ENCODE results near the gene MMP27. TPM values are rescaled to one million over a fixed set of nuclear protein-coding genes. Genes with fewer than 3 reads are reported as not detected.

MMP27 gene
- total RNA-seq, 4 donors from 2014 or later = not detected

GRCh38 chr11:102724904-102725500 is 19.4 kb upstream of the MMP27 start, which contains the start of gene MMP8:
MMP8 (minus strand) TSS chr11:102724954; CDS start chr11:102724855, 99 bp downstream.
- Histone ChIP-seq H3K27ac (no peak within 1 kb of the TSS), H3K27me3 (no peaks in the 10 kb centered on the region), H3K9me3 (no peaks in the 10 kb centered on the region), H3K4me1 (no peaks in the 10 kb centered on the region), H3K36me3 (no peaks in the 10 kb centered on the region), H3K4me3 (no peak within 1 kb of the TSS)
- TF ChIP-seq POLR2AphosphoS5 (IDR thresholded peaks at IDR 0.05) (no peak), EP300 (IDR thresholded peaks at IDR 0.05) (no peak), POLR2A (IDR thresholded peaks at IDR 0.05) (no peak), CTCF (IDR thresholded peaks at IDR 0.05) (no peak)
- 0 to 83% methylated on average over 1 of the region's 2 CpGs for WGBS, 2 donors (ENCODE audit: low coverage in 1 of 2)
- no peak for ATAC-seq

GRCh38 chr11:102722821-102723220 is 17.3 kb upstream of the MMP27 start:
- H3K4me1 ChIP-seq = no peaks in the 10 kb centered on the region
- TF ChIP-seq EP300 (IDR thresholded peaks at IDR 0.05) (no peak), POLR2AphosphoS5 (IDR thresholded peaks at IDR 0.05) (no peak), POLR2A (IDR thresholded peaks at IDR 0.05) (no peak), CTCF (IDR thresholded peaks at IDR 0.05) (no peak)
- ATAC-seq = no peak
- no peak overlapping the region for H3K27ac ChIP-seq
- H3K4me3 ChIP-seq = no peak overlapping the region
- H3K27me3 ChIP-seq = no peaks in the 10 kb centered on the region
- H3K9me3 ChIP-seq = no peaks in the 10 kb centered on the region
- no peaks in the 10 kb centered on the region for H3K36me3 ChIP-seq

GRCh38 chr11:102719620-102720277 is 14.2 kb upstream of the MMP27 start:
- no peak overlapping the region for H3K27ac ChIP-seq
- H3K4me1 ChIP-seq = no peaks in the 10 kb centered on the region
- no peaks in the 10 kb centered on the region for H3K9me3 ChIP-seq
- WGBS, 2 donors (ENCODE audit: low coverage in 1 of 2) = 43 to 45% methylated on average over 1 to 4 of the region's 4 CpGs
- H3K36me3 ChIP-seq = no peaks in the 10 kb centered on the region
- H3K27me3 ChIP-seq = no peaks in the 10 kb centered on the region
- H3K4me3 ChIP-seq = no peak overlapping the region
- no peak for TF ChIP-seq EP300 (IDR thresholded peaks at IDR 0.05)
- TF ChIP-seq CTCF (IDR thresholded peaks at IDR 0.05) = no peak
- TF ChIP-seq POLR2A (IDR thresholded peaks at IDR 0.05) = no peak
- no peak for TF ChIP-seq POLR2AphosphoS5 (IDR thresholded peaks at IDR 0.05)
- no peak for ATAC-seq

- H3K9me3 ChIP-seq = no peaks in the 10 kb centered on the region
- TF ChIP-seq POLR2A (IDR thresholded peaks at IDR 0.05) = no peak
- no peak for TF ChIP-seq EP300 (IDR thresholded peaks at IDR 0.05)
- TF ChIP-seq POLR2AphosphoS5 (IDR thresholded peaks at IDR 0.05) = no peak
- no peak for TF ChIP-seq CTCF (IDR thresholded peaks at IDR 0.05)
- H3K4me3 ChIP-seq = no peak overlapping the region
- H3K27me3 ChIP-seq = no peaks in the 10 kb centered on the region
- H3K4me1 ChIP-seq = no peaks in the 10 kb centered on the region
- H3K27ac ChIP-seq = no peak overlapping the region
- no peaks in the 10 kb centered on the region for H3K36me3 ChIP-seq
- no peak for ATAC-seq
Measured at GRCh38 chr11:102717280-102717679, 11.7 kb upstream of the MMP27 start.

GRCh38 chr11:102716527-102716926 is 11.0 kb upstream of the MMP27 start:
- ATAC-seq = no peak
- Histone ChIP-seq H3K4me3 (no peak overlapping the region), H3K27me3 (no peaks in the 10 kb centered on the region), H3K4me1 (no peaks in the 10 kb centered on the region), H3K27ac (no peak overlapping the region), H3K9me3 (no peaks in the 10 kb centered on the region), H3K36me3 (no peaks in the 10 kb centered on the region)
- TF ChIP-seq POLR2AphosphoS5 (IDR thresholded peaks at IDR 0.05) (no peak), CTCF (IDR thresholded peaks at IDR 0.05) (no peak), EP300 (IDR thresholded peaks at IDR 0.05) (no peak), POLR2A (IDR thresholded peaks at IDR 0.05) (no peak)
- 91 to 92% methylated on average over 1 of the region's 1 CpG for WGBS, 2 donors (ENCODE audit: low coverage in 1 of 2)

Data from gastroesophageal sphincter (tissue), 4 donors.